Lower leg skin (tissue), 3 donors: ENCODE results near the gene LPXN.

Experiments
- CTCF ChIP-seq, 3 donors: fragments of 450-650 bp; IDR thresholded peaks; one replicate each; pipeline ENCODE4 v1.5.1; 2016; ENCODE audit warnings: antibody characterized with exemption in 3 of 3, mild to moderate bottlenecking in 3 of 3, moderate library complexity in 2 of 3
- POLR2A ChIP-seq, 2 donors: fragments of 450-650 bp; IDR thresholded peaks; one replicate each; pipeline ENCODE4 v1.6.1; 2016 to 2017; ENCODE audit warnings: antibody characterized with exemption in 2 of 2, mild to moderate bottlenecking in 1 of 2, moderate library complexity in 1 of 2

DNA sequence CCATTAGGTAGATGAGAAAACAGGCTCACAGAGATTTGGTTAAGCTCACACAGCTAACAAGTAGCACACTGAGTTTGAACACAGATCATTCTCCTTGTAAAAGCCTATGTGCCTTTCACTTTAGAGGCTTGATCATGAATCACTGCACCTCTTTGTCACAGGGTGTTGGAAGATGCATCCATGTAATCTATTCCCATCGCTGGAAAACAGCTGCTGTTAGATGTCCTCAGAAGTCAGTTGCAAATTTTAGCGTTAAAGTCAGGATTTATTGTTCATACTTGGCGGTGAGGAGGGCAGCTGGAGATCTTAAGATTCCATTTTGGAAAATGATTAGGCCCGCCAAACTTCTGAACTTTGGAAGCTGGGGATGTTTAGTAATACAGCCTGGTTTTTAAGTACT, 49.4 kb upstream of the LPXN start:
- TF ChIP-seq POLR2A (IDR thresholded peaks at IDR 0.05) (no peak), CTCF (IDR thresholded peaks at IDR 0.05) (no peak)
